AG10803 (cell line): ENCODE data around the gene UBE2O.
A peak's percentile ranks its signal among the peaks of the same experiment; 100 is the strongest.

Source experiments
- DNase-seq: peaks from one replicate; pipeline ENCODE4 v3.0.0; 2010; ENCODE audit warnings: low read depth
- H3K4me3 ChIP-seq: 2 replicates; pipeline ENCODE4 v1.5.1; 2011; ENCODE audit warnings: mild to moderate bottlenecking, low read length, control low read depth
- CTCF ChIP-seq: conservative IDR thresholded peaks from 2 replicates; pipeline ENCODE4 v1.5.1; 2011; ENCODE audit warnings: mild to moderate bottlenecking, low read length, control low read depth, inconsistent platforms

The UBE2O gene

GRCh38 chr17:76498876-76499251, 45.9 kb upstream of the UBE2O start:
- no peak for DNase-seq
- H3K4me3 ChIP-seq: no peak overlapping the region
- TF ChIP-seq CTCF: no peak

- peak; percentile 83 for DNase-seq
- TF ChIP-seq CTCF: no peak
- H3K4me3 ChIP-seq: peak overlapping the region; percentile 39
These were observed 45.3 kb upstream of the UBE2O start for GRCh38 chr17:76497979-76498875.

GRCh38 chr17:76497699-76497978, 44.7 kb upstream of the UBE2O start:
- DNase-seq: no peak
- no peak for TF ChIP-seq CTCF
- H3K4me3 ChIP-seq: peak overlapping the region; percentile 39; the same call in 1 of the 2 replicates

- no peak overlapping the region for H3K4me3 ChIP-seq
- TF ChIP-seq CTCF: no peak
- no peak for DNase-seq
These were observed 43.5 kb upstream of the UBE2O start for GRCh38 chr17:76496464-76496863.

GRCh38 chr17:76495663-76496400, 42.9 kb upstream of the UBE2O start:
- no peak overlapping the region for H3K4me3 ChIP-seq
- DNase-seq: no peak
- no peak for TF ChIP-seq CTCF

GRCh38 chr17:76493505-76494167, 40.7 kb upstream of the UBE2O start:
- no peak overlapping the region for H3K4me3 ChIP-seq
- no peak for TF ChIP-seq CTCF
- DNase-seq: no peak
